ENCODE results near the gene STRA8.

STRA8 gene

GRCh38 chr7:135233570-135233969 lies at the start of gene STRA8:
Gene STRA8, plus strand, starts transcription at chr7:135233838. Its CDS starts 6,687 bp downstream, at chr7:135240525.
- no peak for DNase-seq

GRCh38 chr7:135184254-135184841 lies 49.3 kb upstream of the STRA8 start:
- no peak for DNase-seq

GRCh38 chr7:135185471-135186260 lies 48.0 kb upstream of the STRA8 start:
- no peak for DNase-seq

- DNase-seq, result no peak
Observed at GRCh38 chr7:135186261-135186540, 47.4 kb upstream of the STRA8 start.

GRCh38 chr7:135186841-135187253 lies 46.8 kb upstream of the STRA8 start:
- DNase-seq, result no peak

- no peak for DNase-seq
Observed at GRCh38 chr7:135188298-135188984, 45.2 kb upstream of the STRA8 start.

- DNase-seq, result no peak
Observed at GRCh38 chr7:135189221-135189662, 44.4 kb upstream of the STRA8 start.

GRCh38 chr7:135189961-135190360 lies 43.7 kb upstream of the STRA8 start:
- DNase-seq, result no peak

- no peak for DNase-seq
Observed at GRCh38 chr7:135190703-135191102, 42.9 kb upstream of the STRA8 start.

- no peak for DNase-seq
Observed at GRCh38 chr7:135192914-135193536, 40.6 kb upstream of the STRA8 start.

- DNase-seq, result no peak
Observed at GRCh38 chr7:135193615-135194081, 40.0 kb upstream of the STRA8 start.

GRCh38 chr7:135194494-135195095 lies 39.0 kb upstream of the STRA8 start:
- no peak for DNase-seq

GRCh38 chr7:135195156-135195555 lies 38.5 kb upstream of the STRA8 start:
- DNase-seq, result no peak

- no peak for DNase-seq
Observed at GRCh38 chr7:135195968-135196629, 37.5 kb upstream of the STRA8 start.

GRCh38 chr7:135197343-135197742 lies 36.3 kb upstream of the STRA8 start:
- DNase-seq, result no peak

GRCh38 chr7:135197906-135198655 lies 35.6 kb upstream of the STRA8 start:
- DNase-seq, result no peak

- DNase-seq, result no peak
Observed at GRCh38 chr7:135199439-135199838, 34.2 kb upstream of the STRA8 start.

- DNase-seq, result no peak
Observed at GRCh38 chr7:135200821-135201331, 32.8 kb upstream of the STRA8 start.

GRCh38 chr7:135201350-135201749 lies 32.3 kb upstream of the STRA8 start:
- DNase-seq, result no peak

- DNase-seq, result no peak
Observed at GRCh38 chr7:135204341-135204749, 29.3 kb upstream of the STRA8 start.

- no peak for DNase-seq
Observed at GRCh38 chr7:135204876-135205275, 28.8 kb upstream of the STRA8 start.

GRCh38 chr7:135205850-135206249 lies 27.8 kb upstream of the STRA8 start:
- DNase-seq, result no peak

Data from NCI-H82 (cell line).